CD4-positive, alpha-beta memory T cell (primary cell): ENCODE data around the gene G3BP2. TPM values are rescaled to one million over a fixed set of nuclear protein-coding genes. Genes with fewer than 3 reads are reported as not detected.

Experiments
- CTCF ChIA-PET: fragments of 350-600 bp; sonication (Branson Sonifier 250); formaldehyde crosslinking; loops from one replicate; lab custom pipeline; 2021; ENCODE audit warnings: inconsistent platforms; ENCODE audit not compliant: partially characterized antibody; lab: Charles Lee
- POLR2A ChIA-PET: fragments of 350-600 bp; sonication (Branson Sonifier 250); formaldehyde crosslinking; loops from one replicate; lab custom pipeline; 2021; ENCODE audit not compliant: partially characterized antibody; lab: Charles Lee
- DNase-seq, 5 donors: peaks; one replicate each; pipeline versions ENCODE4 v3.0.0 to v3.0.0-alpha.2; 2020 to 2022; ENCODE audit warnings: mixed read lengths in 1 of 5
- H3K27ac ChIP-seq: one replicate; pipeline ENCODE4 v1.7.0; 2013; ENCODE audit warnings: low read depth, low read length
- H3K27me3 ChIP-seq: 2 replicates; pipeline ENCODE4 v1.7.0; 2013; ENCODE audit warnings: mild to moderate bottlenecking, low read length, moderate library complexity; ENCODE audit not compliant: insufficient read depth
- H3K36me3 ChIP-seq: 2 replicates; pipeline ENCODE4 v1.7.0; 2013; ENCODE audit warnings: mild to moderate bottlenecking, low read length, moderate library complexity; ENCODE audit not compliant: insufficient read depth
- H3K4me1 ChIP-seq: 2 replicates; pipeline ENCODE4 v1.7.0; 2013; ENCODE audit warnings: mild to moderate bottlenecking, low read length, moderate library complexity; ENCODE audit not compliant: insufficient read depth
- H3K4me3 ChIP-seq, 2 donors: one replicate each; pipeline ENCODE4 v1.7.0; 2013; ENCODE audit warnings: low read length in 2 of 2, mild to moderate bottlenecking in 1 of 2
- H3K9me3 ChIP-seq, 2 donors: one replicate each; pipeline ENCODE4 v1.7.0; 2013; ENCODE audit warnings: low read length in 2 of 2, control low read depth in 1 of 2; ENCODE audit not compliant: control insufficient read depth in 1 of 2
- H3K27ac Mint-ChIP-seq, 7 donors: one replicate each; pipeline ENCODE4 v1.8.0; 2020 to 2021; ENCODE audit warnings: mixed read lengths in 7 of 7, mild to moderate bottlenecking in 6 of 7, inconsistent platforms in 3 of 7, moderate library complexity in 3 of 7
- H3K27me3 Mint-ChIP-seq, 2 donors: one replicate each; pipeline ENCODE4 v1.8.0; 2020 to 2021; ENCODE audit warnings: mixed read lengths in 2 of 2
- H3K36me3 Mint-ChIP-seq, 2 donors: one replicate each; pipeline ENCODE4 v1.8.0; 2020 to 2021; ENCODE audit warnings: mixed read lengths in 2 of 2, inconsistent platforms in 1 of 2, mild to moderate bottlenecking in 1 of 2
- H3K4me1 Mint-ChIP-seq, 4 donors: one replicate each; pipeline ENCODE4 v1.8.0; 2020 to 2021; ENCODE audit warnings: mixed read lengths in 4 of 4, mild to moderate bottlenecking in 1 of 4
- H3K4me3 Mint-ChIP-seq, 8 donors: one replicate each; pipeline ENCODE4 v1.8.0; 2020 to 2021; ENCODE audit warnings: mixed read lengths in 8 of 8, mild to moderate bottlenecking in 7 of 8, moderate library complexity in 6 of 8, inconsistent platforms in 3 of 8
- H3K9me3 Mint-ChIP-seq, 8 donors: one replicate each; pipeline ENCODE4 v1.8.0; 2020 to 2021; ENCODE audit warnings: mixed read lengths in 8 of 8, mild to moderate bottlenecking in 5 of 8, inconsistent platforms in 3 of 8, moderate library complexity in 1 of 8
- intact Hi-C: fragments of 100-400 bp; cut with micrococcal nuclease; formaldehyde crosslinking; loops from one replicate; pipeline ENCODE4 v1.15.1; 2023
- polyA plus RNA-seq, 2 donors: library from polyadenylated mRNA; unstranded; fragments of 300-500 nt; fragmentation: Illumina TruSeq; gene quantifications; one replicate each; pipeline ENCODE4 v1.2.3, GENCODE V29; 2021
- total RNA-seq, 2 experiments: library from RNA; stranded (reverse); gene quantifications; one replicate each; pipeline ENCODE4 v1.2.3, GENCODE V29; 2021

The G3BP2 gene
- total and polyA plus RNA-seq, 4 experiments from 2014 or later, result 118 to 165 (median 138) TPM

- Histone ChIP-seq H3K4me3 (no peak overlapping the region), H3K4me1 (peaks cover 18% of the 10 kb centered on the region), H3K36me3 (no peaks in the 10 kb centered on the region), H3K27ac (peak overlapping the region; percentile 16), H3K27me3 (no peaks in the 10 kb centered on the region), H3K9me3 (no peaks in the 10 kb centered on the region)
- Mint-ChIP-seq H3K4me3 (peak overlapping the region in 6 of 8 donors; percentile 0 to 58 (median 35)), H3K36me3 (no peaks in the 10 kb centered on the region), H3K4me1 (peaks cover 16 to 36% (median 25%) of the 10 kb centered on the region in 4 donors), H3K27me3 (no peaks in the 10 kb centered on the region), H3K9me3 (peaks cover 0 to 3% (median 0%) of the 10 kb centered on the region in 8 donors), H3K27ac (peak overlapping the region in 5 of 7 donors; percentile 19 to 77 (median 66))
- CTCF ChIA-PET, result no interaction called here
- intact Hi-C loops, result no loop called here
- POLR2A ChIA-PET, result interaction anchor here (1.3 to 1.9 kb wide), 2 partner anchors 13 to 37 kb away, joined by 5 to 8 read pairs; no protein-coding TSS in a partner anchor
- DNase-seq, result peak in 4 of 5 donors; percentile 23 to 38 (median 32)
These were observed 13.1 kb upstream of the G3BP2 start for GRCh38 chr4:75686346-75686745.

DNA sequence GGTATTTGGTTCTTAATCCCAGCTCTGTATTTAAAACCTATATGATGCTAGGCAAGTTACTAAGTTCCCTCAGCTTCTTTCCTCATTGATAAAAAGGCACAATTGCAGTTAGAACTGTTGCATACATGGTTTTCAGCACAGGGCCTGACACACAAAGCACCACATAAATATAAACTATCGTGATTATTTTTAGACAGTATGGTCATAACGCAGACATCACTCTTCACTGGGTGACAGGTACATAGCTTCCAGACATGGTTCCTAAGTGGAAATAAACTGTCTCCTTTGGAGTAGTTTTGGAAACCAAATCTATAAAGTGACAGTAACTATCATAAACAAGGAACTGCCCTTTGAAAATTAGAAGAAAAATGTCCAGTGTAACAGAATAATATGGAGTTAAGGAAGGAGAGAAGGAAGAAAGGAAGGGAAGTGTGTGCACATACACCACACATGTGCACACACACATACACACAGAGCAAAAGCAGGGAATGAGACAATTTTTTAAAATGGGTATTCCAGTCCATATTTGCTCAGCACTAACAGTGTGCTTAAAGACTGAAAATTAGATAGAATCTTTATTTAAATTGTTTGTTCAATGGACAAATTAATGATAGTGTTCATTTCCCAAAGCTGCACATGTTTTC, 12.5 kb upstream of the G3BP2 start:
- peaks cover 18% of the 10 kb centered on the region for H3K4me1 ChIP-seq
- peaks cover 0 to 3% (median 0%) of the 10 kb centered on the region in 8 donors for H3K9me3 Mint-ChIP-seq
- intact Hi-C loops, result no loop called here
- H3K4me3 ChIP-seq, result no peak overlapping the region
- DNase-seq, result no peak
- H3K4me3 Mint-ChIP-seq, result peak overlapping the region in 2 of 8 donors; percentile 0 to 51
- no peaks in the 10 kb centered on the region for H3K36me3 Mint-ChIP-seq
- no peaks in the 10 kb centered on the region for H3K36me3 ChIP-seq
- no peaks in the 10 kb centered on the region for H3K9me3 ChIP-seq
- H3K27ac Mint-ChIP-seq, result peak overlapping the region in 3 of 7 donors; percentile 19 to 88 (median 76)
- H3K27ac ChIP-seq, result peak overlapping the region; percentile 16
- no peaks in the 10 kb centered on the region for H3K27me3 Mint-ChIP-seq
- H3K27me3 ChIP-seq, result no peaks in the 10 kb centered on the region
- ChIA-PET POLR2A (interaction anchor here (1.3 to 1.9 kb wide), 2 partner anchors 12 to 38 kb away, joined by 5 to 8 read pairs; no protein-coding TSS in a partner anchor), CTCF (no interaction called here)
- peaks cover 16 to 36% (median 25%) of the 10 kb centered on the region in 4 donors for H3K4me1 Mint-ChIP-seq

DNA sequence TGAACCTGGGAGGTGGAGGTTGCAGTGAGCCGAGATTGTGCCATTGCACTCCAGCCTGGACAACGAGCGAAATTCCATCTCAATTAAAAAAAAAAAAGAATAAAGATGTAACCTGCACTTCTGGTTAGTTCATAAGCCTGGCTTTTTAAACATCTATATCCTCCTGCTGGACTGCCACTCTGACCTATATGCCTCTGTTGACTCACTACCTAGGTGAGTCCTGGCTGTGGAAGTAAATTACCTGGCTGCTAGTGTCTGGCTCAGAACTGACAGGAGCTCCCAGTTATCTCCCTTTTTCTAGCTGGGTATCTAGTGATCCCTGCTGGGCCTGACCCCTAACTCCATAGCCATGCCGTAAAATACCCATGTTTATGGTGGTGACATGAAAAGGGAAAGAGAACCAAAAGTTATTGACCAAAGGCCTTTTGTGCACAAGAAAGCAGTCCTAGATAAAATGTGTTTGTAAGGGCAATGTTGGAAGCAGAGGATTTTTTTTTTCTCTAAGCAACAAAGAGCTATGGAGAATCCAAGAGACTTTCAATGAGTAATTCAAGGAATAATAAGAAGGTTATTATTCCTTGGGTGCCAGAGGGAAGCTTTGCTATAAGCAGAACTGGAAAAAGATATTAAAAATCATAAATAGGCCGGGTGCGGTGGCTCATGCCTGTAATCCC, 10.4 kb upstream of the G3BP2 start:
- Histone ChIP-seq H3K9me3 (no peaks in the 10 kb centered on the region), H3K36me3 (no peaks in the 10 kb centered on the region), H3K27ac (no peak overlapping the region), H3K4me3 (no peak overlapping the region), H3K4me1 (peaks cover 18% of the 10 kb centered on the region), H3K27me3 (no peaks in the 10 kb centered on the region)
- Mint-ChIP-seq H3K4me3 (peak overlapping the region in 1 of 8 donors; percentile 23), H3K4me1 (peaks cover 16 to 36% (median 25%) of the 10 kb centered on the region in 4 donors), H3K27me3 (no peaks in the 10 kb centered on the region), H3K27ac (peak overlapping the region in 5 of 7 donors; percentile 25 to 73 (median 69)), H3K36me3 (no peaks in the 10 kb centered on the region), H3K9me3 (peaks cover 0 to 3% (median 0%) of the 10 kb centered on the region in 8 donors)
- intact Hi-C loops, result no loop called here
- ChIA-PET POLR2A (interaction anchor here (0.7 to 1.8 kb wide), 3 partner anchors 9 to 41 kb away, joined by 3 to 7 read pairs (median 6); partner anchors contain the start of gene USO1), CTCF (interaction anchor here (1.4 to 2.0 kb wide), 2 partner anchors 27 to 40 kb away, joined by 4 to 9 read pairs; partner anchors contain the start of gene USO1)
- no peak for DNase-seq

- CTCF ChIA-PET, result no interaction called here
- no peaks in the 10 kb centered on the region for H3K9me3 Mint-ChIP-seq
- Histone ChIP-seq H3K27ac (no peak overlapping the region), H3K27me3 (no peaks in the 10 kb centered on the region), H3K4me3 (no peak overlapping the region), H3K4me1 (peaks cover 4% of the 10 kb centered on the region), H3K36me3 (no peaks in the 10 kb centered on the region), H3K9me3 (no peaks in the 10 kb centered on the region)
- DNase-seq, result no peak
- peaks cover 6 to 20% (median 12%) of the 10 kb centered on the region in 4 donors for H3K4me1 Mint-ChIP-seq
- POLR2A ChIA-PET, result no interaction called here
- intact Hi-C loops, result loop anchor here (10.0 kb wide), 1 partner anchor 1235 kb away; the partner anchor contains the start of gene AREG
- H3K4me3 Mint-ChIP-seq, result no peak overlapping the region
- H3K36me3 Mint-ChIP-seq, result no peaks in the 10 kb centered on the region
- no peak overlapping the region for H3K27ac Mint-ChIP-seq
- H3K27me3 Mint-ChIP-seq, result no peaks in the 10 kb centered on the region
These were observed 6.8 kb upstream of the G3BP2 start for GRCh38 chr4:75679876-75680575.

DNA sequence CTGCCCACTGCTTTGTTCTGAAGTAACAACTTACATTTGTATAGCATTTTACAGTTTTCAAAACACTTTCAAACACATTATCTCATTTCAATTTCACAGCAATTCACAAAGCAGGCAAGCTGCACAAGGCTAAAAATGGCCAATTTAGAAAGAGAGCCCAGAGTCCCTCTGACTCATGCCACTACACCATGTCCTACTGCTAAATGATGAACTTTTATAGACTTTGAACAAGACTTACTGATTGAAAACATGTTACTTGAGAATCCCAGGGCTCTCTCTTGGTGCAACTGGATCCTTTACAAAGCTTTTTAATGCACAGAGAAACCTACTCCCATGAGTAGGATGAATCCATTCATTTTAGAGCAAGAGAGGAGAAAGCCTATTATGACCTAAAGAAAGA, 5.8 kb upstream of the G3BP2 start:
- no peaks in the 10 kb centered on the region for H3K9me3 Mint-ChIP-seq
- ChIA-PET CTCF (no interaction called here), POLR2A (no interaction called here)
- peaks cover 8 to 24% (median 15%) of the 10 kb centered on the region in 4 donors for H3K4me1 Mint-ChIP-seq
- no peak overlapping the region for H3K27ac ChIP-seq
- H3K27me3 ChIP-seq, result no peaks in the 10 kb centered on the region
- H3K4me3 Mint-ChIP-seq, result no peak overlapping the region
- no peak overlapping the region for H3K4me3 ChIP-seq
- no peaks in the 10 kb centered on the region for H3K36me3 ChIP-seq
- DNase-seq, result no peak
- H3K27me3 Mint-ChIP-seq, result no peaks in the 10 kb centered on the region
- intact Hi-C loops, result loop anchor here (10.0 kb wide), 1 partner anchor 1234 kb away; the partner anchor contains the start of gene AREG
- no peak overlapping the region for H3K27ac Mint-ChIP-seq
- peaks cover 9% of the 10 kb centered on the region for H3K4me1 ChIP-seq
- no peaks in the 10 kb centered on the region for H3K9me3 ChIP-seq
- no peaks in the 10 kb centered on the region for H3K36me3 Mint-ChIP-seq

DNA sequence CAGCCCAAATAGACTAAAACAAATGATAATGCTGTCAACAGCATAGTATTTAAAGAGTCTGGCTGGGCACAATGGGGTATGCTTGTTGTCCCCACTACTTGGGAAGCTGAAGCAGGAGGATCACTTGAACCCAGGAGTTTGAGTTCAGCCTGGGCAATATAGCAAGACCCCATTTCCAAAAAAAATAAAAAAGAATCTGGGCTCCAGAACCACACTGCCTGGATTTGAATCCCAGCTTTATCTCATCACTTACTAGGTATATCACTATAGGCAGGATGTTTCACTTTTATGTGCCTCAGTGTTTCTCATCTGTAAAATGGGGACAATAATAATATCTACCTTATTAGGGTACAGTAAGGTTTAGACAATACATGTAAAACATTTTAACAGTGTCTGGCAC, 5.3 kb upstream of the G3BP2 start:
- Histone ChIP-seq H3K9me3 (no peaks in the 10 kb centered on the region), H3K27me3 (no peaks in the 10 kb centered on the region), H3K27ac (no peak overlapping the region), H3K4me3 (no peak overlapping the region), H3K4me1 (peaks cover 12% of the 10 kb centered on the region), H3K36me3 (no peaks in the 10 kb centered on the region)
- H3K36me3 Mint-ChIP-seq, result peaks cover 0 to 3% of the 10 kb centered on the region in 2 donors
- intact Hi-C loops, result loop anchor here (10.0 kb wide), 1 partner anchor 1234 kb away; the partner anchor contains the start of gene AREG
- no peak overlapping the region for H3K4me3 Mint-ChIP-seq
- H3K27ac Mint-ChIP-seq, result no peak overlapping the region
- ChIA-PET CTCF (no interaction called here), POLR2A (interaction anchor here (1.0 kb wide), 1 partner anchor 46 kb away, joined by 3 read pairs; the partner anchor contains the start of gene USO1)
- DNase-seq, result no peak
- no peaks in the 10 kb centered on the region for H3K9me3 Mint-ChIP-seq
- peaks cover 10 to 25% (median 17%) of the 10 kb centered on the region in 4 donors for H3K4me1 Mint-ChIP-seq
- H3K27me3 Mint-ChIP-seq, result no peaks in the 10 kb centered on the region
